C4-2B (cell line): ENCODE results near the gene MRPL40.

ENCODE experiments used
- H3K27ac ChIP-seq: fragments of 450-650 bp; 2 replicates; pipeline ENCODE4 v1.5.1; 2017
- ZFX ChIP-seq: fragments of 450-650 bp; IDR thresholded peaks from 2 replicates; pipeline ENCODE4 v1.6.1; 2017
- TF ChIP-seq, protein P1 (sequence below): fragments of 450-650 bp; conservative IDR thresholded peaks from 2 replicates; pipeline ENCODE4 v1.5.1; 2017; ENCODE audit warnings: mild to moderate bottlenecking

Gene MRPL40

DNA sequence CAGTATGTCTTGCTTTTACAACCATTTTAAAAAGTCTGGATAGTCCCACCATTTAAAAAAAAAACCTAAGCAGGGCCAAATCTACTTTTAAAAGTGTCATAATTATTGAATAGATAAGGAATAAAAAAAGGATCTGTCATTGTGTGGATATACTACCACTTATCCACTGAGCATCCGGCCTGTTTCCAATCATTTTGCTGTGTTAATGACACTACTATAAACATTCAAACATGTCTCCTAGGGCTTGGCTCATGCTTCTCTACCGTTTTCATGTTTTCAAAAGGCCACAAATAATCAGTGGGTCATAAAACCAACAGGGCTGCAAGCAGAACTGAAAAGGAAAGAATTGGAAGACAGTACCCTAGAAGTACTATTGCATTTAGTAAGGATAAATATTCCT lies 27.7 kb downstream of the MRPL40 start:
- TF ChIP-seq, protein P1, sequence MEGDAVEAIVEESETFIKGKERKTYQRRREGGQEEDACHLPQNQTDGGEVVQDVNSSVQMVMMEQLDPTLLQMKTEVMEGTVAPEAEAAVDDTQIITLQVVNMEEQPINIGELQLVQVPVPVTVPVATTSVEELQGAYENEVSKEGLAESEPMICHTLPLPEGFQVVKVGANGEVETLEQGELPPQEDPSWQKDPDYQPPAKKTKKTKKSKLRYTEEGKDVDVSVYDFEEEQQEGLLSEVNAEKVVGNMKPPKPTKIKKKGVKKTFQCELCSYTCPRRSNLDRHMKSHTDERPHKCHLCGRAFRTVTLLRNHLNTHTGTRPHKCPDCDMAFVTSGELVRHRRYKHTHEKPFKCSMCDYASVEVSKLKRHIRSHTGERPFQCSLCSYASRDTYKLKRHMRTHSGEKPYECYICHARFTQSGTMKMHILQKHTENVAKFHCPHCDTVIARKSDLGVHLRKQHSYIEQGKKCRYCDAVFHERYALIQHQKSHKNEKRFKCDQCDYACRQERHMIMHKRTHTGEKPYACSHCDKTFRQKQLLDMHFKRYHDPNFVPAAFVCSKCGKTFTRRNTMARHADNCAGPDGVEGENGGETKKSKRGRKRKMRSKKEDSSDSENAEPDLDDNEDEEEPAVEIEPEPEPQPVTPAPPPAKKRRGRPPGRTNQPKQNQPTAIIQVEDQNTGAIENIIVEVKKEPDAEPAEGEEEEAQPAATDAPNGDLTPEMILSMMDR, result no peak
- TF ChIP-seq ZFX, result no peak

DNA sequence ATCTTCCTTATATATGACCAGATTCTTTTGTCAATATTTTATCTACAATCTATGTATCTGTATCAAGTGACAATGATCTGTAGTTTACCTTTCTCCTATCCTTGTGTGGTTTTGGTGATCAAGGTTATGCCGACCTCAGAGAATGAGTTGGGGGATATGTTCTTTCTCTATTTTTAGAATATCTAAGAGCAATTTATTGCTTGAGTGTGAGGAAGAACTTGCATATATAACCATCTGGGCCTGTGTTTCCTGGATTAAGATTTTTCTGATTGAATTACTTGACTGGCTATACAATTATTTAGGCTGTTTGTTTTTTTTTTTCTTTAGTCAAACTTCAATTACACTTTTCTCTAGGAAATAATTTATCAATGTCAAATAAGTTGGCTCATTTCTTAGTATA lies 29.2 kb downstream of the MRPL40 start:
- H3K27ac ChIP-seq, result no peak overlapping the region
- TF ChIP-seq, protein P1, result no peak
- TF ChIP-seq ZFX, result no peak

More for the DNA sequence above, 27.7 kb downstream of the MRPL40 start:
- no peak overlapping the region for H3K27ac ChIP-seq

DNA sequence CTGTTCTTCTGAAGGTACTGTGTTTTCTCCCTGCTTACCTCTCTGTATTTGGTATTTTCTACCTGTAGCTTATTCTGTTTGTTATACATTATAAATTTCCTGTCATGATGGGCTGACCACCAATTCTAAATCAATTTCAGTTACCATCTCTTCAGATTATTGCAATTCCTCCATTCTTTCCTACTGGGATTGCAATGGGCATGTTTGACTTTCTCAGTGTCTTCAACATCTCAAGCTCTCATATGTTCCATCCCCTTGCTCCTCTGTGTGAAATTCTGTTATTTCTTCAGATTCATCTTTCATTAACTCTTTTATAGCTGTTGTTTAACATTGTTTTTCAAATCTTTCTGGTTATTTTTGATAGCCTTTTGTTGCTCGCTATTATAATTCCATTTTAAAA lies 30.7 kb downstream of the MRPL40 start:
- no peak overlapping the region for H3K27ac ChIP-seq
- TF ChIP-seq, protein P1, result no peak
- TF ChIP-seq ZFX, result no peak

DNA sequence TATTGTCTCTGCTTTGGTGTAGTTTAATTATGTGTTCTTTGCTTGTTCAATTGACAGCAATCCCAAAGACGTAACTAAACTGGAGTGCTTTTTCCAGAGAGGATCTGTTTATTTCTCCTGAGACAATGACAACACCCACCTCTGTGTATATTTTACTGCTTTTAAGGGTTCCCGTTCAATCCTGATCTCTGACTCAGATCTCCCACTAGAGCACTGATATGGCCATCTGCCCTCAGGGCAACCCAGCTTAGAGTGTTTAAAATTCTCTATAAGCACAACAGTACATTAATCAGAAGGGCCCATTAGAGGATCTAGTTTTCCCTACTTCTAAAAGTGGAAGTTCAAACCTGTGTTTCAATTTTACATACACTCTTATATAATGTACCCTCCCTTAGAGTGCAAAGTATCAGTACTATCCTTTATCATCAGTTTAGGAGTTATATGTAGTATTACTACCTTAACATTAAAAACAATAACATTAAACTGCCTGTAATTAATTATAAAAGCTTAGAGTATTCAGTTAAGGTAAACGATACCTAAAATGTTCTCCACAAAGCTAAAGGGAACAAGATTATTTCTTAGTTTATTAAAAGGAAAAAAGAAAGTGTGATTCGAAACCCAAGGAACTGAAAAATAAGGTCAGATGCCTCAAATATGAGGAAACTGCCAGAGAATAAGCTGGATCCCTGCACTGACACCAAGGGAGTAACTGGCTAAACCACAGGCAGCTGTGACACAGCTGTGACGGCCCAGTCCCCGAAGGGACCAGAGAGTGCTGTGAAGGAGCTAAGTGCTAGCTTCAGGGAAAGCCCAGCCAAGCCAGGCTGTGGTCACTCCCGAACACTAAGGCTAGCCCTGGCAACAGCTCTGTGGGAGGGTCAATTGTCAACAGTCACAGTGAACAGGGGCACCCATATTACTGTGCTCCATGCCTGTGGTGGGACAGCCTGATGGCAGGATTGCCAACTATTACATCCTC lies 31.4 kb downstream of the MRPL40 start:
- no peak for TF ChIP-seq ZFX
- TF ChIP-seq, protein P1, result no peak
- H3K27ac ChIP-seq, result no peak overlapping the region

DNA sequence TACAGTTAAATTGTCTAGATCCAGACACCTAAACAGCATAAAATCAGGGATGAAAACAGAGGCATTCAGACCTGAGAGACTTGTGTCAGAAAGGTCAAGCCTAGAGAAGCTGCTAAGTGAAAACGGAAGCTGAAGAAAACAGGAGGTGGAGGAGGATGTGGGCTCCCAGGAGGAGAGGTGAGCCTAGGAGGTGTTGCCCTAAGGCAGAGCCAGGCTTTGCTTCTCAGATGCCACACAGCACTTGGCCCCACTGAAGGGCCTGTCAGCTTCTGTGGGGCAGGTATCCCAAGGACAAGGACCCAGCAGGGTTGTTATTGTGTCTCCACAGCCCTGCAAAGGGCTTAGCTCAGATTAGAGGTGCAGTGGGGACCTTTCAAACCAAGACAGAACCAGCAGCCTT lies 32.2 kb downstream of the MRPL40 start:
- TF ChIP-seq, protein P1, result no peak
- TF ChIP-seq ZFX, result no peak
- no peak overlapping the region for H3K27ac ChIP-seq

DNA sequence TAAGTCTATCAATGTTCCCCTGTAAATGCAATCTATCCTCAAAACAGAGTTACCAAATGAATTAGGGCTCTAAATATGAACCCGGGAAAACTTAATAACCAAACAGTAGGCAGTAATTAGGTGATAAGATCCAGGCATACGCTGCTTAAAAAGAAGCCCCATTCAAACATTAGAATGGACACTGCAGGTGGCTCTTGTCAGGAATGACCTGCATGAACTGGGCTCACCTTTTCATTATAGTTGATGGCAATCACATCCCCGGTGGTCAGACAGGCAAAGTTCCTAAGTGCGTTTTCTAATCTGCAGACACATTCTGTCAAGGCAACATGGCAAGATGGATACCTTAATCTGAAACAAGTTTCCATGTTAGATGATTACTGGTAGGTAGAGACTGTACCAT lies 32.6 kb downstream of the MRPL40 start:
- no peak for TF ChIP-seq ZFX
- TF ChIP-seq, protein P1, result no peak
- no peak overlapping the region for H3K27ac ChIP-seq

DNA sequence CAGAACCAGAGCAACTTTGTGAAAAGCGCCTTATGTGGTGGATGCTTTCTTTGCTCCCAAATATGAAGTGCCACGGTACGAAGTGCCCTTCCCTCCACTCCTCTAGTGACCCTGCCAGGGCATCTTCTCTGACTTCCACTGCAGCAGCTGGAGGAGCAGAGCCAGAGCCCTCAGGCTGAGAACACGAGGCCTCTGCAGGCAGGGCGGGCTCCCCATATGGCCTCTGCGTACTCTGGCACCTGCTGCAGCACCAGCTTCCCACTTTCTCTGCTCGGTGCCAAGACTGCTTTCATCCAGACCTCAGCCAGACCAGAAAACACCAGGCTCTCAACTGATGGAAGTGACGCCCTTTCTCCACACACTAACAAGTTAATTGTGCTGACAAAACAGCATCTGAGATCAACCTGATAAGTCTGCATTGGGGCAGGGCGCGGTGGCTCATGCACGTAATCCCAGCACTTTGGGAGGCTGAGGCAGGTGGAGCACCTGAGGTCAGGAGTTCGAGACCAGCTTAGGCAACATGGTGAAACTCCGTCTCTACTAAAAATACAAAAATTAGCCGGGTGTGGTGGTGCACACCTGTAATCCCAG lies 33.9 kb downstream of the MRPL40 start:
- no peak overlapping the region for H3K27ac ChIP-seq

More for the DNA sequence above, 33.9 kb downstream of the MRPL40 start:
- TF ChIP-seq, protein P1, result no peak
- TF ChIP-seq ZFX, result no peak
